ENCODE results near the gene UPP1. TPM values are rescaled to one million over a fixed set of nuclear protein-coding genes. Genes with fewer than 3 reads are reported as not detected.
A peak's percentile ranks its signal among the peaks of the same experiment; 100 is the strongest.

The UPP1 gene
- total RNA-seq, 1 donor from 2014 or later, result 55.4 TPM

DNA sequence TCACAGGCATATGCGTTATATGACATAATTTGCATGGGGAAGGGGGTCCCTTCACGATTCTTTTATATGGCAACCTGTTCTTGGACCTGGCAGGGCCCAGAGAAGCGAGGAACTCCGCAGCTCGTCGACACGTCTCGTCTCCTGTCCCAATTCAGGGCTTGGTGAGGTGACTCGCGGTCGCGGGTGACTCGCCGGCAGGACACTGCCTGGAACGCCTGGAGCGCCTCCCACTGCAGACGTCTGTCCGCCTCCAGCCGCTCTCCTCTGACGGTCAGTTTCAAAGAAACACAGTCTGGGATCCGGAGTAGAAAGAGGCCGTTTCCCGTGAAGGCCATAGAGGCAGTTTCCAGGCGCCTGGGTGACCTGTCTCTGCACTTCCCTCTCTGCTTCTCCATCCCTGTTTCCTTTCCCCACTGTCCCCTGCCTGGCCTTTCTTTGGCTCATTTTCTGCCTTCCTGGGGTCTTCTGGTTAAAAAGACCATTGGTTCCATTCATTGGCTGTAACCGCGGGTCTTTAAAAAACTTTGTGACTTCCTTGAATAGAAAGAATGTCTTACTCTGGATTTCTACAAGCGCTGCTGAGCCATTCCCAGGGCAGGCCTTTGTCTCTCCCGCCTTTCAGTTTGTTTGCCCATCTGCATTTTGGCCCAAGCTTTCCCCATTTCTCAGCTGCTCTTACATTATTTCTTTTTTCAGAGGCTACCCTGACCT is 1.2 kb downstream of the UPP1 start:
- Mint-ChIP-seq H3K36me3 (ENCODE audit: low read depth) (peaks cover 38% of the 10 kb centered on the region), H3K9me3 (no peaks in the 10 kb centered on the region), H3K4me3 (peak overlapping the region; percentile 87), H3K4me1 (ENCODE audit: low read depth) (peaks cover 84% of the 10 kb centered on the region), H3K27ac (peak overlapping the region; percentile 75), H3K27me3 (ENCODE audit: insufficient read depth) (no peaks in the 10 kb centered on the region)
- DNase-seq (ENCODE audit: low spot score), result no peak
- intact Hi-C loops (cut with micrococcal nuclease), result no loop called here

DNA sequence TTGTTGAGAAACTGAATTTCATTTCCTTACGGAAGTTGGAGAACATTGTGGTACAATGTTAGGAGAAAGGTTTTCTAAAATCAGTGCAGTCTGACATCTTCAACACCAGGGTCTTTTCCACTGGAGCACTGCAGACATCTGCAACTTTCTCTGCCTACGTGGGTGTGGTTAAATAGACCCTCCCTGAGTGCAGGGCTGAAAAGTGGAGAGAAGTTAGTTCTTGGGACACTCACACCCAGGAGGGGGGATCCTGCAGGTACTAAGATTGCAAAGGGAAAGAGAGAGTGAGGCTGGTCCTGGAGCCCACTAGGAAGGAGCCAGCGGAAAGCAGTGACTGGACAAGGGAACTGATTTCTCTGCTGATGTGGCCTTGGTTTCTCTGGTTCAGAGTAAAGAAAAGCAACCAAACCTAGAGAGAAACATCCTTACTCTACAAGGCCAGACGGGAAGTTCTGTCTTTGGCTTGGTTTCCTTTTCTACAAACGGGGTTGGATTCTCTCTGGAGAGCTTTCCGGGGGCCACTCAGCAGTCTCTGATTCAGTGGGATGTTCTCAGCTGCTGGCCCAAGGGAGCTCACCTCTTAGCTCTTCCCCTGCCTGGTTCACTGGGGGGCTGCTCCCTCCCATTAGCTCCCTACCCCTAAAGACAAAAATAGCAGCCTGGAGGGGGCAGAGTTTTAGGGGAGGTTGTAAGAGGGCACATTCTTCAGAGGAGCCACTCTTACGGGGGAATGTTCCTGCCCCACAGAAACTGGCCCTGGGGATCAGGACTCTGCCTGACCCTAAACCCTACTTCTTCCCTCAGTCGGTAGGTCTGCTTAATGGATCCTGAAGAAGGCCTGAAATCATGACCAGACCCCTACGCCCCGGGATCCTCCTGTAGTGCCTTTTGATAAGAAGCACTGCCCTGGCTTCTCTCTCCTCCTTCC is 2.7 kb downstream of the UPP1 start:
- no peak for DNase-seq (ENCODE audit: low spot score)
- Mint-ChIP-seq H3K4me3 (peak overlapping the region; percentile 87), H3K36me3 (ENCODE audit: low read depth) (peaks cover 50% of the 10 kb centered on the region), H3K4me1 (ENCODE audit: low read depth) (peaks cover 83% of the 10 kb centered on the region), H3K27ac (peak overlapping the region; percentile 27), H3K9me3 (no peaks in the 10 kb centered on the region), H3K27me3 (ENCODE audit: insufficient read depth) (no peaks in the 10 kb centered on the region)
- intact Hi-C loops (cut with micrococcal nuclease), result no loop called here

DNA sequence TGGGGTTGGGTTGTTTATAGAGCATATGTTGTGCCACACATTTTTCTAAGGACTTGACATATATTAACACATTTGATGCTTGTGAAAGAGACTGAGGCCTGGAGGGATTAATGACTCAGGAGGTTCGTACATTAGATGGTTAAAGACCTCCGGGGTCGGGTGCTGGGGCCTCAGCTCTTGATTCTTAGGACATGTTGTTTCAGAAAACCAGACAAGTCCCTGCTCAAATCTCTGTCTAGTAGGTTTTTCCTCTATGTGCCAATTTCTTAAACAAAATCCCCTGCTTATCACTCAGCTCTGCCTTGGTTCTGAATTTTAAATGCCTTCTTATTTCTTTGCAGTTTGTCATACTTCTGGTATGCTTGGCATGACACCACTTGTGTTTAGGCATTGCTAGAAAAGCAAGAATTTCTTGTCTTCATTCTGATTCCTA is 5.8 kb downstream of the UPP1 start:
- no peak overlapping the region for H3K4me3 Mint-ChIP-seq
- intact Hi-C loops (cut with micrococcal nuclease), result no loop called here
- H3K9me3 Mint-ChIP-seq, result no peaks in the 10 kb centered on the region
- peak overlapping the region; percentile 70 for H3K27ac Mint-ChIP-seq
- no peaks in the 10 kb centered on the region for H3K27me3 Mint-ChIP-seq (ENCODE audit: insufficient read depth)
- no peak for DNase-seq (ENCODE audit: low spot score)
- H3K4me1 Mint-ChIP-seq (ENCODE audit: low read depth), result peaks cover 93% of the 10 kb centered on the region
- peaks cover 75% of the 10 kb centered on the region for H3K36me3 Mint-ChIP-seq (ENCODE audit: low read depth)

GRCh38 chr7:48096273-48096672 is 7.2 kb downstream of the UPP1 start:
- peak overlapping the region; percentile 90 for H3K27ac Mint-ChIP-seq
- H3K36me3 Mint-ChIP-seq (ENCODE audit: low read depth), result peaks cover 66% of the 10 kb centered on the region
- H3K4me3 Mint-ChIP-seq, result peak overlapping the region; percentile 63
- no peaks in the 10 kb centered on the region for H3K27me3 Mint-ChIP-seq (ENCODE audit: insufficient read depth)
- H3K9me3 Mint-ChIP-seq, result no peaks in the 10 kb centered on the region
- H3K4me1 Mint-ChIP-seq (ENCODE audit: low read depth), result peaks cover 80% of the 10 kb centered on the region
- DNase-seq (ENCODE audit: low spot score), result no peak
- intact Hi-C loops (cut with micrococcal nuclease), result loop anchor here (2.0 kb wide), 2 partner anchors 61 to 117 kb away; partner anchors contain the start of genes C7orf57 and HUS1

DNA sequence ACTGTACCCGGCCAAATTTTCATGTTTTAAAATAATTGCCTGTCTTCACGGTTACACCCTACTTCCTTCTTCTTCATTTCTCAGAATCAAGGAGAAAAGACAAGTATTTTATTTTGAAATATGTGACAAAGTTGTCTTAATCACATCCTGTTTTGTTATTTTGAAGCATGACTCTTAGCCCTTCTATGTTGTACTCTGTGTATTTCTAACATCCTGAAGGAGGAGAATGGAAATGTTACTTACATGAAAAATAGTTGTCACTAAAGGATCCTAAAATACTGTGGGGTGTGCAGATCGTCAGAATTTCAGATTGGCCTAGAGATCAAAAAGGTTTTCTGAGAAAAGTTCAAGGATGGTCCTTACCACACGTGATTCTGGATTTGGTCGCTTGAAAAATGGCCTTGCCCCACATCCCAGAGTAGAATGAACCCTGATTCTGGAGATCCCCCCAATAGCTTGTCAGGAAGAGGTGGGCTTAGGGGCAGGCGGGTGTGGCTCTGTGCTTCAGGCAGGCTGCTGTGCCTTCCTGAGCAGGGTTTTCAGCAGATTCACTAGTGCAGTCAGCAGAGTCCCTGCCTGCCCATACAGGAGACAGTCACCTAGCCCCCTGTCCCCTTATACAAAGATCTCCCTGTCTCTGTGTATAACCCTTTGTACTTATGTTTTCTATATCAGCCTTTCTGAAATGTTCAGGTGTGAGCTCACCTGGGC is 8.6 kb downstream of the UPP1 start:
- peak; percentile 39 for DNase-seq (ENCODE audit: low spot score)
- intact Hi-C loops (cut with micrococcal nuclease), result loop anchor here (1.0 to 2.0 kb wide), 4 partner anchors 8 to 119 kb away; partner anchors contain the start of genes C7orf57, HUS1 and UPP1
- peak overlapping the region; percentile 42 for H3K4me3 Mint-ChIP-seq

DNA sequence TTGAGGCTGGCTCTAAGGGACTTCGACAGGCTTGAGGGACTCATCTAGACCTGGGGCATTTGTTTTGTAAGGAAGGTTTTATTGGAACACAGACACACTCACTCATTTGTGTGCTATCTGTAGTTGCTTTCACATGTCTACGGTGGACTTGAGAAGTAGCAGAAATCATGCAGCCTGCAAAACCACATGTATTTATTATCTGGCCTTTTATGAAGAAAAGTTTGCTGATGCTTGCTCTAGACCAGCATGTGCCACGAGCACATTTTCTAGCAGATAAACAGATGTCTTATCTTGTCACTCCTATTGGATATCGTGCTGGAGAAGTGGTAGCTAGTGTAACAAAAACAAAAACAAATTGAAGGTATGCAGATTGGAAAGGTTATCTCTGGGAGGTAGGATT is 9.8 kb downstream of the UPP1 start:
- H3K9me3 Mint-ChIP-seq, result no peaks in the 10 kb centered on the region
- H3K27me3 Mint-ChIP-seq (ENCODE audit: insufficient read depth), result no peaks in the 10 kb centered on the region
- H3K4me1 Mint-ChIP-seq (ENCODE audit: low read depth), result peaks cover 64% of the 10 kb centered on the region
- H3K36me3 Mint-ChIP-seq (ENCODE audit: low read depth), result peaks cover 63% of the 10 kb centered on the region
- DNase-seq (ENCODE audit: low spot score), result no peak
- H3K27ac Mint-ChIP-seq, result peak overlapping the region; percentile 92
- intact Hi-C loops (cut with micrococcal nuclease), result no loop called here
- peak overlapping the region; percentile 42 for H3K4me3 Mint-ChIP-seq

More for the DNA sequence above, 8.6 kb downstream of the UPP1 start:
- Mint-ChIP-seq H3K27me3 (ENCODE audit: insufficient read depth) (no peaks in the 10 kb centered on the region), H3K4me1 (ENCODE audit: low read depth) (peaks cover 75% of the 10 kb centered on the region), H3K9me3 (no peaks in the 10 kb centered on the region), H3K36me3 (ENCODE audit: low read depth) (peaks cover 63% of the 10 kb centered on the region), H3K27ac (peak overlapping the region; percentile 92)

DNA sequence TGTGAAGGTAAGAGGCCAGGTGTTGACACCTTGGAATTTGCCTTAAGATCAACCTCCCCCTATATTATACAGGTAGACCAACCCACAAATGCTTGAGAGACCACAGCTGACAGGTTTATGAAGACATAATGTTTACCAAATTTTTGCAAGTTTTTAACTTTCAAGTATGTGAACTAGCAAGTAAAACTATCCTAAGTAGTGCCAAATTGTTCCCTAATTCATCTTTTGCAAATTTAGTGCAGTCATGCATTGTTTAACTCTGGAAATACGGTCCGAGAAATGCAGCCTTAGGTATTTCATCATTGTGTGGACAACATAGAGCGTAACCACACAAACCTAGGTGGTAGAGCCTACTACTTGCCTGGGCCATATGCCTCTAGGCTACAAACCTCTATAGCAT is 10.7 kb downstream of the UPP1 start:
- Mint-ChIP-seq H3K27ac (no peak overlapping the region), H3K36me3 (ENCODE audit: low read depth) (peaks cover 64% of the 10 kb centered on the region), H3K4me1 (ENCODE audit: low read depth) (peaks cover 63% of the 10 kb centered on the region), H3K9me3 (no peaks in the 10 kb centered on the region), H3K27me3 (ENCODE audit: insufficient read depth) (no peaks in the 10 kb centered on the region), H3K4me3 (no peak overlapping the region)
- no peak for DNase-seq (ENCODE audit: low spot score)
- intact Hi-C loops (cut with micrococcal nuclease), result no loop called here

- no peaks in the 10 kb centered on the region for H3K27me3 Mint-ChIP-seq (ENCODE audit: insufficient read depth)
- H3K9me3 Mint-ChIP-seq, result no peaks in the 10 kb centered on the region
- no peak for DNase-seq (ENCODE audit: low spot score)
- intact Hi-C loops (cut with micrococcal nuclease), result no loop called here
- H3K4me1 Mint-ChIP-seq (ENCODE audit: low read depth), result peaks cover 50% of the 10 kb centered on the region
- peaks cover 62% of the 10 kb centered on the region for H3K36me3 Mint-ChIP-seq (ENCODE audit: low read depth)
- H3K27ac Mint-ChIP-seq, result no peak overlapping the region
- no peak overlapping the region for H3K4me3 Mint-ChIP-seq
Measured at GRCh38 chr7:48101352-48101751, 12.3 kb downstream of the UPP1 start.

DNA sequence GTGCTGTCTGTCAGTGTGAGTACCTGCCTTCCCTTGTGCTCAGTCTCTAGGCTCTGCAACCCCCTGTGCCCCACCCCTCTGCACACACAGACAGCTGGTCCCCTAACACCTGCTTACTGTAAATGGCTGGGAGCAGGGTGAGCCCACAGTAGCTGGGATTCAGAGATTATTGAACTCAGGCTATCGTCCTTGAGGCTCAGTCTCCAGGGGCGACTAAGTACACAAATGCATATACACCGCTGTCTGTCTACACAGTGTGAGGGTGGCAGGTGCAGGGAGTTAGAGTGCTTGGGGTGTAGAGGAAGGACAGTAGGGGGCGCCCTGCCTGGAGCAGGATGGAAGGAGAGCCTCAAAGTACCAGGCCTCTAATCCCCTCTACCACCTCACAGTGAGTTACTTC is 12.9 kb downstream of the UPP1 start:
- Mint-ChIP-seq H3K4me3 (no peak overlapping the region), H3K4me1 (ENCODE audit: low read depth) (peaks cover 48% of the 10 kb centered on the region), H3K9me3 (no peaks in the 10 kb centered on the region), H3K36me3 (ENCODE audit: low read depth) (peaks cover 62% of the 10 kb centered on the region), H3K27ac (peak overlapping the region; percentile 55), H3K27me3 (ENCODE audit: insufficient read depth) (no peaks in the 10 kb centered on the region)
- intact Hi-C loops (cut with micrococcal nuclease), result no loop called here
- no peak for DNase-seq (ENCODE audit: low spot score)

DNA sequence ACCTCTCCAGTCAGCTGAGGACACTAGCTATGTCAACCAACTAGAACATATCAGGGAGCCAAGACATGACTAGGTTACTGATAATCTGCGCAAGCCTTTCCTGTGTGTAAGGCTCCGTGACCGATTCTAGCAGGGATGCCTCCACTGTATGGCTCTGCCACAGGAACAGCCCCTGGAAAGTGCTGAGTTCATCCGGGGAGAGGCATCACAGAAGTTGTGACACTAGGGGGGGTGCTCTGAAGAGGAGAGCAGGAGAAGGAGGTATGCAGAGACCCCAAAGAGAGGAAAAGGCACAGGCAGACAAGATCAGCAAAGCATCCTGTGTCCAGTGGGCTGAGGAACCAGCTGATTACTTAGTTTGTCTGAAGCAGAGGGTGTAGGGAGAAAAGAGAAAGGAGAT is 13.5 kb downstream of the UPP1 start:
- Mint-ChIP-seq H3K9me3 (no peaks in the 10 kb centered on the region), H3K36me3 (ENCODE audit: low read depth) (peaks cover 61% of the 10 kb centered on the region), H3K4me1 (ENCODE audit: low read depth) (peaks cover 44% of the 10 kb centered on the region), H3K27ac (no peak overlapping the region), H3K27me3 (ENCODE audit: insufficient read depth) (no peaks in the 10 kb centered on the region), H3K4me3 (no peak overlapping the region)
- intact Hi-C loops (cut with micrococcal nuclease), result no loop called here
- DNase-seq (ENCODE audit: low spot score), result no peak

GRCh38 chr7:48105045-48105444 is 16.0 kb downstream of the UPP1 start:
- no peak overlapping the region for H3K4me3 Mint-ChIP-seq
- H3K36me3 Mint-ChIP-seq (ENCODE audit: low read depth), result peaks cover 54% of the 10 kb centered on the region
- no peaks in the 10 kb centered on the region for H3K27me3 Mint-ChIP-seq (ENCODE audit: insufficient read depth)
- H3K9me3 Mint-ChIP-seq, result no peaks in the 10 kb centered on the region
- H3K27ac Mint-ChIP-seq, result no peak overlapping the region
- H3K4me1 Mint-ChIP-seq (ENCODE audit: low read depth), result peaks cover 31% of the 10 kb centered on the region
- intact Hi-C loops (cut with micrococcal nuclease), result no loop called here
- no peak for DNase-seq (ENCODE audit: low spot score)

- peaks cover 52% of the 10 kb centered on the region for H3K36me3 Mint-ChIP-seq (ENCODE audit: low read depth)
- no peaks in the 10 kb centered on the region for H3K9me3 Mint-ChIP-seq
- no peak for DNase-seq (ENCODE audit: low spot score)
- H3K4me3 Mint-ChIP-seq, result no peak overlapping the region
- intact Hi-C loops (cut with micrococcal nuclease), result no loop called here
- H3K27ac Mint-ChIP-seq, result no peak overlapping the region
- peaks cover 34% of the 10 kb centered on the region for H3K4me1 Mint-ChIP-seq (ENCODE audit: low read depth)
- H3K27me3 Mint-ChIP-seq (ENCODE audit: insufficient read depth), result no peaks in the 10 kb centered on the region
Measured at GRCh38 chr7:48106906-48107659, 18.0 kb downstream of the UPP1 start.
